GM19438 (cell line): ENCODE data around the gene PCDHGA3.
"Not testable (repeated sequence)": the region's sequence is repeated elsewhere in the genome, so short reads cannot be mapped to it uniquely, and the experiment has no call there.

Experiments
- ATAC-seq: cut with Tn5 transposase; IDR thresholded peaks from one replicate; pipeline ENCODE4 v1.9.1; 2021; ENCODE audit warnings: low read depth; ENCODE audit not compliant: unreplicated experiment

The PCDHGA3 gene

GRCh38 chr5:141343242-141343952, at the start of gene PCDHGA3:
Gene PCDHGA3, plus strand, starts transcription at chr5:141343829. Its CDS starts 205 bp downstream, at chr5:141344034.
- ATAC-seq = no peak

GRCh38 chr5:141298376-141298775, 45.3 kb upstream of the PCDHGA3 start:
- ATAC-seq = no peak

DNA sequence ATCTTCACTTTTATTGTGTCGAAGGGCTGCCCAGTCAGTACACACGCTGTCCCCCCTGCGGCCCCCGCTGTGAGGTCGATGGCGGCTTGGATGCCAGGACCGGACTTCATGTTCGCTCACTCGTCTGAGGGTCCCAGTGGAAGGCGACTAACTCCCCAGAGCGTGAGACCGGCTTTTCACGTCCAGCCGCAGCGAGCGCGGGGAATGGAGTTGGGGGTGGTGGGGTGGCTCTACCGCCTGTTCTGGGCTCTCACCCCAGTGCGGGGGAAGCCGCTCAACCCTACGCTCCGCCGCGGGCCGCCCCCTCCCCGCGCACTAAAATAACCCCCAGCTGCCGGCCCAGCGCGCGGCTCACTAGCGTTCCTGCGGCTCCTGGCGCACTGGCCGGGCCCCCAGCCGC, 39.9 kb upstream of the PCDHGA3 start, which contains the start of gene SLC25A2:
TSS of gene SLC25A2 (minus strand) at position 294 of the 400 bp plus-strand sequence. CDS start at position 110, 184 bp downstream.
- no peak for ATAC-seq

DNA sequence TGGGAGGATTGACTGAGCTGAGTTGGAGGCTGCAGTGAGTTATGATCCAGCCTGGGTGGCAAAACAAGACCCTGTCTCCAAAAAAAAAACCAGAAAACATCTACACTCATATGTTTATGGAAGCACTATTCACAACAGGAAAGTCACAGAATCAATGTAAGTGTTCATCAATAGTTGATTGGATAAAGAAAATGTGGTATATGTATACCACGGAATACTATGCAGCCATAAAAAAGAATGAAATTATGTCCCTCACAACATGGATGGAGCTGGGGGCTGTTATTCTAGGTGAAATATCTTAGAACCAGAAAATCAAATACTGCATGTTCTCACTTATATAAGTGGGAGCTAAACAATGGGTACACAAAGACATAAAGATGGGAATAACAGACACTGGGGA, 37.0 kb upstream of the PCDHGA3 start:
- no peak for ATAC-seq

GRCh38 chr5:141313711-141314110, 29.9 kb upstream of the PCDHGA3 start:
- no peak for ATAC-seq

DNA sequence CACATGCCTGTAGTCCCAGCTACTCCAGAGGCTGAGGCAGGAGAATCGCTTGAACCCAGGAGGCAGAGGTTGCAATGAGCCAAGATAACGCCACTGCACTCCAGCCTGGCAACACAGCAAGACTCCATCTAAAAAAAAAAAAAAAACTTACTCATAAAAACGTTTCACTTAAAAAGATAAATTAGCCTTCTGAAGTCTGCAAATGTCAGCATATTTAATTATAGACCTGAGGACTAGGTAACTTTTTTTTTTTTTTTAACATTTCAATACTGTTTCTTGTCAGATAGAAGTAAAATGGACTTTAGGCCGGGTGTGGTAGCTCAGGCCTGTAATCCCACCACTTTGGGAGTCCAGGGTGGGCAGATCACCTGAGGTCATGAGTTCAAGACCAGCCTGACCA, 26.7 kb upstream of the PCDHGA3 start:
- not testable (repeated sequence) for ATAC-seq

DNA sequence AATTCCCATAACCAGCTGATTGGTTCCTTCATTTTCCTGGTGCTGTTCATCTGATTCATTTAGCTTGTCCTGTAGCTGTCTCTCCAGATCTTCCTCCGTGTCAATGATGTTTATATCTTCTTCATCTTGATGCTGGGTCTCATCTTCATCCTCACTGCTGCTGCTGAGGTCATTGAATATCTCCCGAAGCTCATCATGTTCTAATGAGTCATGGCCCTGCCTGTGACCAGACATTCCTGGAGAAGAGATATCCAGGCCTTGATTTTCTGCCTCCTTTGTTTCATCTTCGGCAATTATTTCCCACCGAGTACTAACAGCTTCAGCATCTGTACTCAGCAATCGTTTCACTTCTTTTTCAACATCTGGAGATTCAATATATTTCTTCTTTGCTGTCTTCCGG, 24.4 kb upstream of the PCDHGA3 start:
- ATAC-seq = no peak

- ATAC-seq = no peak
Measured at GRCh38 chr5:141319699-141320098, 23.9 kb upstream of the PCDHGA3 start.

GRCh38 chr5:141320225-141321169, 23.1 kb upstream of the PCDHGA3 start, which contains the start of gene TAF7:
Gene TAF7, minus strand, starts transcription at chr5:141320784. Its CDS starts 740 bp downstream, at chr5:141320044.
- ATAC-seq = peak; percentile 93

DNA sequence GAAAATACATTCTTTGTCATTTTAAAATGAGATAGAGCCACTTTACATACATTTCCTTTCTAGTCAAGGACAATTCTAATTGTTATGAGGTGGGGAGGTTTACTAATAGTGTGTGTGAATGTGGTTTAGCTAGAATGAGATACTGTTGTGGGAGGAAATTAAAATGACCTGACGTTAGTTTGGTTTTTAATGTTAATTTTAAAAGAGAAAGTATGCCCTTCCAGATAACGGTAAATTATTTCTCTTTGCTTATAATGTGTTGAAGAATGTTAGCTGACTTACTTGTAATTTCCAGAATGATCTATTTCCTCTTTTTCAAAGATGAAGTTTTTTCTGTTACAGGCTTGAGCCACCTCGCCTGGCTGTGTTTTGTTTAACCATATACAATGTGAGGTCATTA, 21.4 kb upstream of the PCDHGA3 start:
- ATAC-seq = no peak

GRCh38 chr5:141326088-141326854, 17.4 kb upstream of the PCDHGA3 start:
- no peak for ATAC-seq

DNA sequence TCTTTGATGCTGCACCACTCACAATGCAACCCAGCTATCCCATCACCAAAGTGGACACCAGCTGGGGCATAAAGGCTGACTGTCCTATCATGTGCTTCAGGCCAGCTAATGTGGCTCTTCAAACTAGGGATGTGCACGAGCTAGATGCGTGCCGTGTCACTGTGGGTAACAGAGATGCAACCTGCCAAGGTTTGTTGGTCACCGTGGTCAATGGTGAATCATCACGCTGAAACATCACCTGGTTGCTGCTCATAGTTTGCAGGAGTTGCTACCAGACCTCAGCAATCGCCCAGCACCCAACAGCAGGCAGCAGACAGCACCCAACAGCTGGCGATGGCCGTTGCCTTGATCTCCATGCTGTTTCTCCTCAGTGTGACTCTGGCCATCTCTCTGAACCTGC, 15.4 kb upstream of the PCDHGA3 start:
- no peak for ATAC-seq

DNA sequence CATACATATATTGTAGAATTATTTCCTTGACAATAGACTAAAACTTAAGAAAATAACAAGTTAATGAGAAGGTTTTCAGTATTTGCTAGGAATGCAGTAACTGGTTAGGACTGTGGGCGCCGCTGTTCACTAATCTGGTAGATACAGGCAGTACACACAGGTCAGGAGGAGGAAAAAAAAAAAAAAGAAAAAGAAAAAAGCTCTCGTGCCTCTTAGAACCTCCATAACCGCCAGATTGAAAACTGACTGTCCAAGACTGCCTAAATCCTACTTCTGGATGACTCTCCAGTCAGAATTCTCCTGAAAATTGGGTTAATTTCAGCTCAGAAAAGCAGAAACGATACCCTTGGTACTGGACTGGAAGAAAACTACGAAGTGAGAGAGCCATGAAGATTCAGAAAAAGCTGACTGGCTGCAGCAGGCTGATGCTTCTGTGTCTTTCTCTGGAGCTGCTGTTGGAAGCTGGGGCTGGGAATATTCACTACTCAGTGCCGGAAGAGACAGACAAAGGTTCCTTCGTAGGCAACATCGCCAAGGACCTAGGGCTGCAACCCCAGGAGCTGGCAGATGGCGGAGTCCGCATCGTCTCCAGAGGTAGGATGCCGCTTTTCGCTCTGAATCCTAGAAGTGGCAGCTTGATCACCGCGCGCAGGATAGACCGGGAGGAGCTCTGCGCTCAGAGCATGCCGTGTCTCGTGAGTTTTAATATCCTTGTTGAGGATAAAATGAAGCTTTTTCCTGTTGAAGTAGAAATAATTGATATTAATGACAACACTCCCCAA, 13.1 kb upstream of the PCDHGA3 start, which contains the start of gene PCDHGA1:
TSS of gene PCDHGA1 (plus strand) at position 216 of the 782 bp plus-strand sequence.
- peak; percentile 74 for ATAC-seq

GRCh38 chr5:141332571-141332970, 11.1 kb upstream of the PCDHGA3 start:
- ATAC-seq = not testable (repeated sequence)

DNA sequence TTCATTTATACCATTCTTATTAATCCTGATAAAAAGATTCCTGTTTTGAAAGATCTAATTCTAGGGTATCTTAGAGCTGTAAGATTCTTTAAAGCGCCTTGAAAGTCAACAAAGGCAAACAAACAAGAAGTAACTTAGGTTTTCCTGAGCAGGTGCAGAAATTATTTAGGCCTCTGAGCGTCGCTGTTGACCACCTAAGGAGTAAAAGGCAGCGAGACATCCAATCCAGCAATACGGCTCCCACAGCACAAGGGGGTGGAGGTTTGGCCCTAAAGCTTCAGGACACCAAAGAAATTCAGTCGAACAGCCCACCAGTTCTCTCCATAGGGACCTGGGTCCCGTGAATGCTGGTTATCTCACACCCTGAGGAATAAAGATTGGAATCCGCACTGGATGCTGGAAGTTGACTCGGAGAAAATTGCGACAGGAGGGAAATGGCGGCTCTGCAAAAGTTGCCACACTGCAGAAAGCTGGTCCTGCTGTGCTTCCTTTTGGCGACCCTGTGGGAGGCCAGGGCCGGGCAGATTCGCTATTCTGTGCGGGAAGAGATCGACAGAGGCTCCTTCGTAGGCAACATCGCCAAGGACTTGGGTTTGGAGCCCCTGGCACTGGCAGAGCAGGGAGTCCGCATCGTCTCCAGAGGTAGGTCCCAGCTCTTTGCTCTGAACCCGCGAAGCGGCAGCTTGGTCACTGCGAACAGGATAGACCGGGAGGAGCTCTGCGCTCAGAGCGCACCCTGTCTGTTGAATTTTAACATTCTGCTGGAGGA, 4.9 kb upstream of the PCDHGA3 start, which contains the start of gene PCDHGA2:
TSS of gene PCDHGA2 (plus strand) at position 223 of the 769 bp plus-strand sequence.
- ATAC-seq = no peak

DNA sequence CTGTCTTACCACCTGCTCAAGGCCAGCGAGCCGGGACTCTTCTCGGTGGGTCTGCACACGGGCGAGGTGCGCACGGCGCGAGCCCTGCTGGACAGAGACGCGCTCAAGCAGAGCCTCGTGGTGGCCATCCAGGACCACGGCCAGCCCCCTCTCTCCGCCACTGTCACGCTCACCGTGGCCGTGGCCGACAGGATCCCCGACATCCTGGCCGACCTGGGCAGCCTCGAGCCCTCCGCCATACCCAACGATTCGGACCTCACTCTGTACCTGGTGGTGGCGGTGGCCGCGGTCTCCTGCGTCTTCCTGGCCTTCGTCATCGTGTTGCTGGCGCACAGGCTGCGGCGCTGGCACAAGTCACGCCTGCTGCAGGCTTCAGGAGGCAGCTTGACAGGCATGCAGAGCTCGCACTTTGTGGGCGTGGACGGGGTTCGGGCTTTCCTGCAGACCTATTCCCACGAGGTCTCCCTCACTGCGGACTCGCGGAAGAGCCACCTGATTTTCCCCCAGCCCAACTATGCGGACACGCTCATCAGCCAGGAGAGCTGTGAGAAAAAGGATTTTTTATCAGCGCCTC, 2.8 kb upstream of the PCDHGA3 start:
- not testable (repeated sequence) for ATAC-seq

GRCh38 chr5:141342773-141343172, 856 bp upstream of the PCDHGA3 start:
- no peak for ATAC-seq

GRCh38 chr5:141343953-141344463, 379 bp downstream of the PCDHGA3 start:
- ATAC-seq = no peak
